ENCODE data around the gene UQCR11. TPM values are rescaled to one million over a fixed set of nuclear protein-coding genes. Genes with fewer than 3 reads are reported as not detected.

The UQCR11 gene
- polyA plus RNA-seq, 1 donor = 124 TPM

GRCh38 chr19:1577929-1578618 is 27.2 kb downstream of the UQCR11 start:
- no peak overlapping the region for H3K27ac ChIP-seq (ENCODE audit: low read length)
- peaks cover 56% of the 10 kb centered on the region for H3K36me3 ChIP-seq (ENCODE audit: control insufficient read depth, insufficient read depth, low read length)
- H3K9me3 ChIP-seq (ENCODE audit: control insufficient read depth, low read depth, low read length) = peaks cover 11% of the 10 kb centered on the region
- H3K27me3 ChIP-seq (ENCODE audit: control insufficient read depth, insufficient read depth, low read length) = no peaks in the 10 kb centered on the region
- 90% methylated on average over 2 of the region's 49 CpGs for WGBS (ENCODE audit: insufficient coverage, low lambda C conversion rate)
- H3K4me1 ChIP-seq (ENCODE audit: control insufficient read depth, insufficient read depth, low read length) = peaks cover 5% of the 10 kb centered on the region
- no peak overlapping the region for H3K4me3 ChIP-seq (ENCODE audit: low read length)
- no peak for DNase-seq

- Histone ChIP-seq H3K27me3 (ENCODE audit: control insufficient read depth, insufficient read depth, low read length) (no peaks in the 10 kb centered on the region), H3K4me1 (ENCODE audit: control insufficient read depth, insufficient read depth, low read length) (peaks cover 5% of the 10 kb centered on the region), H3K9me3 (ENCODE audit: control insufficient read depth, low read depth, low read length) (peaks cover 11% of the 10 kb centered on the region), H3K4me3 (ENCODE audit: low read length) (no peak overlapping the region), H3K36me3 (ENCODE audit: control insufficient read depth, insufficient read depth, low read length) (peaks cover 51% of the 10 kb centered on the region), H3K27ac (ENCODE audit: low read length) (no peak overlapping the region)
- WGBS (ENCODE audit: insufficient coverage, low lambda C conversion rate) = no CpG with 5 or more reads among the region's 41 CpGs
- DNase-seq = no peak
Measured at GRCh38 chr19:1577090-1577928, 28.0 kb downstream of the UQCR11 start.

- H3K27me3 ChIP-seq (ENCODE audit: control insufficient read depth, insufficient read depth, low read length) = no peaks in the 10 kb centered on the region
- no peak overlapping the region for H3K4me3 ChIP-seq (ENCODE audit: low read length)
- peaks cover 5% of the 10 kb centered on the region for H3K4me1 ChIP-seq (ENCODE audit: control insufficient read depth, insufficient read depth, low read length)
- no CpG with 5 or more reads among the region's 30 CpGs for WGBS (ENCODE audit: insufficient coverage, low lambda C conversion rate)
- DNase-seq = no peak
- H3K9me3 ChIP-seq (ENCODE audit: control insufficient read depth, low read depth, low read length) = peaks cover 11% of the 10 kb centered on the region
- H3K36me3 ChIP-seq (ENCODE audit: control insufficient read depth, insufficient read depth, low read length) = peaks cover 44% of the 10 kb centered on the region
- H3K27ac ChIP-seq (ENCODE audit: low read length) = no peak overlapping the region
Measured at GRCh38 chr19:1576242-1577089, 28.8 kb downstream of the UQCR11 start.

GRCh38 chr19:1575323-1576241 is 29.7 kb downstream of the UQCR11 start:
- no peak overlapping the region for H3K4me3 ChIP-seq (ENCODE audit: low read length)
- peaks cover 36% of the 10 kb centered on the region for H3K36me3 ChIP-seq (ENCODE audit: control insufficient read depth, insufficient read depth, low read length)
- no peak overlapping the region for H3K27ac ChIP-seq (ENCODE audit: low read length)
- peaks cover 11% of the 10 kb centered on the region for H3K9me3 ChIP-seq (ENCODE audit: control insufficient read depth, low read depth, low read length)
- 92% methylated on average over 4 of the region's 22 CpGs for WGBS (ENCODE audit: insufficient coverage, low lambda C conversion rate)
- no peak for DNase-seq
- no peaks in the 10 kb centered on the region for H3K27me3 ChIP-seq (ENCODE audit: control insufficient read depth, insufficient read depth, low read length)
- H3K4me1 ChIP-seq (ENCODE audit: control insufficient read depth, insufficient read depth, low read length) = peaks cover 5% of the 10 kb centered on the region

- no CpG with 5 or more reads among the region's 34 CpGs for WGBS (ENCODE audit: insufficient coverage, low lambda C conversion rate)
- Histone ChIP-seq H3K4me3 (ENCODE audit: low read length) (no peak overlapping the region), H3K36me3 (ENCODE audit: control insufficient read depth, insufficient read depth, low read length) (peaks cover 29% of the 10 kb centered on the region), H3K9me3 (ENCODE audit: control insufficient read depth, low read depth, low read length) (peaks cover 11% of the 10 kb centered on the region), H3K27me3 (ENCODE audit: control insufficient read depth, insufficient read depth, low read length) (no peaks in the 10 kb centered on the region), H3K27ac (ENCODE audit: low read length) (no peak overlapping the region), H3K4me1 (ENCODE audit: control insufficient read depth, insufficient read depth, low read length) (peaks cover 5% of the 10 kb centered on the region)
- no peak for DNase-seq
Measured at GRCh38 chr19:1574354-1575136, 30.7 kb downstream of the UQCR11 start.

- Histone ChIP-seq H3K27me3 (ENCODE audit: control insufficient read depth, insufficient read depth, low read length) (no peaks in the 10 kb centered on the region), H3K27ac (ENCODE audit: low read length) (no peak overlapping the region), H3K9me3 (ENCODE audit: control insufficient read depth, low read depth, low read length) (peaks cover 9% of the 10 kb centered on the region), H3K4me1 (ENCODE audit: control insufficient read depth, insufficient read depth, low read length) (peaks cover 12% of the 10 kb centered on the region), H3K4me3 (ENCODE audit: low read length) (no peak overlapping the region), H3K36me3 (ENCODE audit: control insufficient read depth, insufficient read depth, low read length) (peaks cover 15% of the 10 kb centered on the region)
- WGBS (ENCODE audit: insufficient coverage, low lambda C conversion rate) = 60% methylated on average over 1 of the region's 9 CpGs
- DNase-seq = no peak
Measured at GRCh38 chr19:1572795-1573194, 32.5 kb downstream of the UQCR11 start.

- no peaks in the 10 kb centered on the region for H3K27me3 ChIP-seq (ENCODE audit: control insufficient read depth, insufficient read depth, low read length)
- H3K36me3 ChIP-seq (ENCODE audit: control insufficient read depth, insufficient read depth, low read length) = peaks cover 2% of the 10 kb centered on the region
- H3K4me3 ChIP-seq (ENCODE audit: low read length) = no peak overlapping the region
- WGBS (ENCODE audit: insufficient coverage, low lambda C conversion rate) = no CpG with 5 or more reads among the region's 12 CpGs
- peaks cover 12% of the 10 kb centered on the region for H3K4me1 ChIP-seq (ENCODE audit: control insufficient read depth, insufficient read depth, low read length)
- DNase-seq = no peak
- H3K9me3 ChIP-seq (ENCODE audit: control insufficient read depth, low read depth, low read length) = peaks cover 9% of the 10 kb centered on the region
- no peak overlapping the region for H3K27ac ChIP-seq (ENCODE audit: low read length)
Measured at GRCh38 chr19:1571358-1571757, 33.9 kb downstream of the UQCR11 start.

- Histone ChIP-seq H3K4me1 (ENCODE audit: control insufficient read depth, insufficient read depth, low read length) (peaks cover 15% of the 10 kb centered on the region), H3K9me3 (ENCODE audit: control insufficient read depth, low read depth, low read length) (peaks cover 9% of the 10 kb centered on the region), H3K27ac (ENCODE audit: low read length) (no peak overlapping the region), H3K27me3 (ENCODE audit: control insufficient read depth, insufficient read depth, low read length) (no peaks in the 10 kb centered on the region), H3K4me3 (ENCODE audit: low read length) (no peak overlapping the region), H3K36me3 (ENCODE audit: control insufficient read depth, insufficient read depth, low read length) (no peaks in the 10 kb centered on the region)
- WGBS (ENCODE audit: insufficient coverage, low lambda C conversion rate) = 100% methylated on average over 3 of the region's 13 CpGs
- no peak for DNase-seq
Measured at GRCh38 chr19:1570836-1571235, 34.4 kb downstream of the UQCR11 start.

- Histone ChIP-seq H3K4me3 (ENCODE audit: low read length) (no peak overlapping the region), H3K9me3 (ENCODE audit: control insufficient read depth, low read depth, low read length) (peaks cover 9% of the 10 kb centered on the region), H3K36me3 (ENCODE audit: control insufficient read depth, insufficient read depth, low read length) (no peaks in the 10 kb centered on the region), H3K27me3 (ENCODE audit: control insufficient read depth, insufficient read depth, low read length) (no peaks in the 10 kb centered on the region), H3K27ac (ENCODE audit: low read length) (no peak overlapping the region), H3K4me1 (ENCODE audit: control insufficient read depth, insufficient read depth, low read length) (peaks cover 20% of the 10 kb centered on the region)
- 72% methylated on average over 1 of the region's 4 CpGs for WGBS (ENCODE audit: insufficient coverage, low lambda C conversion rate)
- DNase-seq = no peak
Measured at GRCh38 chr19:1569997-1570396, 35.3 kb downstream of the UQCR11 start.

All from large intestine (tissue), 3 donors.